HepG2 (cell line): ENCODE data around the gene CCDC86.

Source experiments
- DPF2 ChIP-seq: sonication (generic); formaldehyde crosslinking; IDR thresholded peaks from 2 replicates; pipeline ENCODE4 v1.4.0; 2020; ENCODE audit warnings: mild to moderate bottlenecking, low read depth, missing genetic modification reagents, borderline replicate concordance
- FOXK1 ChIP-seq: sonication (generic); formaldehyde crosslinking; IDR thresholded peaks from 2 replicates; pipeline ENCODE4 v1.4.0; 2020; ENCODE audit warnings: low read depth, missing genetic modification reagents, borderline replicate concordance
- FOXM1 ChIP-seq: sonication (generic); formaldehyde crosslinking; IDR thresholded peaks from 2 replicates; pipeline ENCODE4 v1.5.0; 2020; ENCODE audit warnings: missing genetic modification reagents
- JUN ChIP-seq: sonication (generic); formaldehyde crosslinking; IDR thresholded peaks from 2 replicates; pipeline ENCODE4 v1.4.0; 2020; ENCODE audit warnings: mild to moderate bottlenecking, missing genetic modification reagents
- MAFF ChIP-seq: IDR thresholded peaks from 2 replicates; pipeline ENCODE4 v1.6.1; 2011; ENCODE audit warnings: low read depth, low read length, improper control_type of control experiment
- MXI1 ChIP-seq: IDR thresholded peaks from 3 replicates; pipeline ENCODE4 v1.6.1; 2012; ENCODE audit warnings: low read depth, low read length, inconsistent platforms, borderline replicate concordance
- NFE2 ChIP-seq: sonication (generic); formaldehyde crosslinking; IDR thresholded peaks from 2 replicates; pipeline ENCODE4 v1.4.0; 2020; ENCODE audit warnings: missing genetic modification reagents
- ZBTB7A ChIP-seq: sonication (generic); formaldehyde crosslinking; IDR thresholded peaks from 2 replicates; pipeline ENCODE4 v1.8.0; 2022; ENCODE audit warnings: mild to moderate bottlenecking, missing genetic modification reagents
- TF ChIP-seq, protein P1 (sequence below): sonication (generic); formaldehyde crosslinking; IDR thresholded peaks from 2 replicates; pipeline ENCODE4 v1.5.0; 2020; ENCODE audit warnings: mild to moderate bottlenecking, missing genetic modification reagents, moderate library complexity
- TF ChIP-seq, protein P2 (sequence below): sonication (generic); formaldehyde crosslinking; IDR thresholded peaks from 2 replicates; pipeline ENCODE4 v1.8.0; 2022; ENCODE audit warnings: missing genetic modification reagents, low read depth, mild to moderate bottlenecking, borderline replicate concordance
- TF ChIP-seq, protein P3 (sequence below): sonication (generic); formaldehyde crosslinking; IDR thresholded peaks from 2 replicates; pipeline ENCODE4 v1.8.0; 2022; ENCODE audit warnings: missing genetic modification reagents, mild to moderate bottlenecking, moderate library complexity, borderline replicate concordance
- TF ChIP-seq, protein P4 (sequence below): sonication (generic); formaldehyde crosslinking; conservative IDR thresholded peaks from 2 replicates; pipeline ENCODE4 v1.4.0; 2020; ENCODE audit warnings: mild to moderate bottlenecking, missing genetic modification reagents, moderate library complexity

DNA sequence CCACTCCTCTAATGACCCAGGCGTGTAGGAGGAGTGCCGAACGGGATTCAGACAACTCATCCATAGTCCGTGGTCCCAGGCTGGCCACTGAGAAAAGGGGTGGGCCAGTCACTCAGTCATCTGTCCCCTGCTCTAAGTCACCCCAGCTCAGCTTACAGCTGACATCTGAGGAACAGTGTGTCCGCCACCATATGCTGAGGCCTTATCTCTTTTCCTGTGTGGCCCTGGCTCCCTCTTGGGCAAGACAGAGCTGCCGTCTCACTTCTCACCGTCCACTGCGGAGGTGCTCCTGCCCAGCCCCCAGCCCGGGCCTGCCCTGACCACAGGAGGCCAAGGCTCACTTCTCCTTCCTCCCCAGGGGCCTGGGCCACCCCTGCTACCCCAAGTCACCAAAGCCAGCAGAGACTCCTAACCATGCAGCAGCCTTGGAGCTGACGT, 6.8 kb downstream of the CCDC86 start:
- TF ChIP-seq ZBTB7A (CRISPR knock-in tag), result no peak
- no peak for TF ChIP-seq MAFF
- TF ChIP-seq JUN (CRISPR knock-in tag), result no peak
- TF ChIP-seq, protein P1, sequence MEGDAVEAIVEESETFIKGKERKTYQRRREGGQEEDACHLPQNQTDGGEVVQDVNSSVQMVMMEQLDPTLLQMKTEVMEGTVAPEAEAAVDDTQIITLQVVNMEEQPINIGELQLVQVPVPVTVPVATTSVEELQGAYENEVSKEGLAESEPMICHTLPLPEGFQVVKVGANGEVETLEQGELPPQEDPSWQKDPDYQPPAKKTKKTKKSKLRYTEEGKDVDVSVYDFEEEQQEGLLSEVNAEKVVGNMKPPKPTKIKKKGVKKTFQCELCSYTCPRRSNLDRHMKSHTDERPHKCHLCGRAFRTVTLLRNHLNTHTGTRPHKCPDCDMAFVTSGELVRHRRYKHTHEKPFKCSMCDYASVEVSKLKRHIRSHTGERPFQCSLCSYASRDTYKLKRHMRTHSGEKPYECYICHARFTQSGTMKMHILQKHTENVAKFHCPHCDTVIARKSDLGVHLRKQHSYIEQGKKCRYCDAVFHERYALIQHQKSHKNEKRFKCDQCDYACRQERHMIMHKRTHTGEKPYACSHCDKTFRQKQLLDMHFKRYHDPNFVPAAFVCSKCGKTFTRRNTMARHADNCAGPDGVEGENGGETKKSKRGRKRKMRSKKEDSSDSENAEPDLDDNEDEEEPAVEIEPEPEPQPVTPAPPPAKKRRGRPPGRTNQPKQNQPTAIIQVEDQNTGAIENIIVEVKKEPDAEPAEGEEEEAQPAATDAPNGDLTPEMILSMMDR (CRISPR knock-in tag), result no peak
- TF ChIP-seq DPF2 (CRISPR knock-in tag), result no peak
- TF ChIP-seq NFE2, result no peak
- no peak for TF ChIP-seq FOXM1 (CRISPR knock-in tag)
- TF ChIP-seq, protein P2, sequence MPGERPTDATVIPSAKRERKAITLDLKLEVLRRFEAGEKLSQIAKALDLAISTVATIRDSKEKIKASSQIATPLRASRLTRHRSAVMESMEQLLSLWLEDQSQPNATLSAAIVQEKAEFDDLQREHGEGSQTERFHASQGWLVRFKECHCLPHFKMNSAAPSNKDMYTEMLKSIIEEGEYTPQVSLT, result no peak
- TF ChIP-seq, protein P3, sequence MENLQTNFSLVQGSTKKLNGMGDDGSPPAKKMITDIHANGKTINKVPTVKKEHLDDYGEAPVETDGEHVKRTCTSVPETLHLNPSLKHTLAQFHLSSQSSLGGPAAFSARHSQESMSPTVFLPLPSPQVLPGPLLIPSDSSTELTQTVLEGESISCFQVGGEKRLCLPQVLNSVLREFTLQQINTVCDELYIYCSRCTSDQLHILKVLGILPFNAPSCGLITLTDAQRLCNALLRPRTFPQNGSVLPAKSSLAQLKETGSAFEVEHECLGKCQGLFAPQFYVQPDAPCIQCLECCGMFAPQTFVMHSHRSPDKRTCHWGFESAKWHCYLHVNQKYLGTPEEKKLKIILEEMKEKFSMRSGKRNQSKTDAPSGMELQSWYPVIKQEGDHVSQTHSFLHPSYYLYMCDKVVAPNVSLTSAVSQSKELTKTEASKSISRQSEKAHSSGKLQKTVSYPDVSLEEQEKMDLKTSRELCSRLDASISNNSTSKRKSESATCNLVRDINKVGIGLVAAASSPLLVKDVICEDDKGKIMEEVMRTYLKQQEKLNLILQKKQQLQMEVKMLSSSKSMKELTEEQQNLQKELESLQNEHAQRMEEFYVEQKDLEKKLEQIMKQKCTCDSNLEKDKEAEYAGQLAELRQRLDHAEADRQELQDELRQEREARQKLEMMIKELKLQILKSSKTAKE (CRISPR knock-in tag), result no peak
- no peak for TF ChIP-seq FOXK1 (CRISPR knock-in tag)
- TF ChIP-seq, protein P4, sequence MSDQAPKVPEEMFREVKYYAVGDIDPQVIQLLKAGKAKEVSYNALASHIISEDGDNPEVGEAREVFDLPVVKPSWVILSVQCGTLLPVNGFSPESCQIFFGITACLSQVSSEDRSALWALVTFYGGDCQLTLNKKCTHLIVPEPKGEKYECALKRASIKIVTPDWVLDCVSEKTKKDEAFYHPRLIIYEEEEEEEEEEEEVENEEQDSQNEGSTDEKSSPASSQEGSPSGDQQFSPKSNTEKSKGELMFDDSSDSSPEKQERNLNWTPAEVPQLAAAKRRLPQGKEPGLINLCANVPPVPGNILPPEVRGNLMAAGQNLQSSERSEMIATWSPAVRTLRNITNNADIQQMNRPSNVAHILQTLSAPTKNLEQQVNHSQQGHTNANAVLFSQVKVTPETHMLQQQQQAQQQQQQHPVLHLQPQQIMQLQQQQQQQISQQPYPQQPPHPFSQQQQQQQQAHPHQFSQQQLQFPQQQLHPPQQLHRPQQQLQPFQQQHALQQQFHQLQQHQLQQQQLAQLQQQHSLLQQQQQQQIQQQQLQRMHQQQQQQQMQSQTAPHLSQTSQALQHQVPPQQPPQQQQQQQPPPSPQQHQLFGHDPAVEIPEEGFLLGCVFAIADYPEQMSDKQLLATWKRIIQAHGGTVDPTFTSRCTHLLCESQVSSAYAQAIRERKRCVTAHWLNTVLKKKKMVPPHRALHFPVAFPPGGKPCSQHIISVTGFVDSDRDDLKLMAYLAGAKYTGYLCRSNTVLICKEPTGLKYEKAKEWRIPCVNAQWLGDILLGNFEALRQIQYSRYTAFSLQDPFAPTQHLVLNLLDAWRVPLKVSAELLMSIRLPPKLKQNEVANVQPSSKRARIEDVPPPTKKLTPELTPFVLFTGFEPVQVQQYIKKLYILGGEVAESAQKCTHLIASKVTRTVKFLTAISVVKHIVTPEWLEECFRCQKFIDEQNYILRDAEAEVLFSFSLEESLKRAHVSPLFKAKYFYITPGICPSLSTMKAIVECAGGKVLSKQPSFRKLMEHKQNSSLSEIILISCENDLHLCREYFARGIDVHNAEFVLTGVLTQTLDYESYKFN, result no peak
- no peak for TF ChIP-seq MXI1
